K562 (cell line): ENCODE data around the gene PSMA7. TPM values are rescaled to one million over a fixed set of nuclear protein-coding genes. Genes with fewer than 3 reads are reported as not detected.
A peak's percentile ranks its signal among the peaks of the same experiment; 100 is the strongest.

Experiments
- ARNT ChIP-seq, 2 experiments: fragments of 450-650 bp; IDR thresholded peaks; 2 replicates each; pipeline ENCODE4 v1.6.1; 2016; ENCODE audit warnings: mild to moderate bottlenecking in 1 of 2
- ATF3 ChIP-seq, 2 experiments: fragments of 450-650 bp in 1 of 2; sonication (generic) in 1 of 2; formaldehyde crosslinking in 1 of 2; IDR thresholded peaks in 1 of 2; conservative IDR thresholded peaks in 1 of 2; 2 replicates each; pipeline versions ENCODE4 v1.6.1 to v1.8.1; 2016 to 2023; ENCODE audit warnings: mild to moderate bottlenecking in 2 of 2, moderate library complexity in 2 of 2, inconsistent platforms in 1 of 2, missing genetic modification reagents in 1 of 2
- BHLHE40 ChIP-seq: IDR thresholded peaks from 2 replicates; pipeline ENCODE4 v1.6.1; 2011; ENCODE audit warnings: low read length, improper control_type of control experiment
- CBFA2T2 ChIP-seq: fragments of 450-650 bp; conservative IDR thresholded peaks from 2 replicates; pipeline ENCODE4 v1.6.1; 2017; ENCODE audit warnings: mild to moderate bottlenecking
- FOXA1 ChIP-seq: fragments of 450-650 bp; IDR thresholded peaks from 2 replicates; pipeline ENCODE4 v1.6.1; 2016; ENCODE audit warnings: mild to moderate bottlenecking, borderline replicate concordance
- GABPB1 ChIP-seq: sonication (generic); formaldehyde crosslinking; IDR thresholded peaks from 2 replicates; pipeline ENCODE4 v1.8.0; 2022; ENCODE audit warnings: mild to moderate bottlenecking, missing genetic modification reagents
- ILK ChIP-seq: fragments of 450-650 bp; IDR thresholded peaks from 2 replicates; pipeline ENCODE4 v1.6.1; 2016; ENCODE audit warnings: missing genetic modification characterization, low read depth, mild to moderate bottlenecking, missing compliant biosample characterization, moderate library complexity, borderline replicate concordance
- KDM1A ChIP-seq, 2 experiments: fragments of 450-650 bp; IDR thresholded peaks; 2 replicates each; pipeline ENCODE4 v1.6.1; 2016; ENCODE audit warnings: mild to moderate bottlenecking in 2 of 2
- KLF1 ChIP-seq: fragments of 450-650 bp; IDR thresholded peaks from 2 replicates; pipeline ENCODE4 v1.6.1; 2016; ENCODE audit warnings: missing genetic modification characterization, missing compliant biosample characterization
- MYC ChIP-seq, 2 experiments: fragments of 250-450 bp in 1 of 2; sonication (Bioruptor Pico) in 1 of 2; IDR thresholded peaks; 2 replicates each; pipeline versions ENCODE4 v1.5.1 to v1.6.1; 2012 to 2021; ENCODE audit warnings: low read depth in 2 of 2, borderline replicate concordance in 1 of 2, improper control_type of control experiment in 1 of 2, low read length in 1 of 2, mild to moderate bottlenecking in 1 of 2, moderate library complexity in 1 of 2
- NBN ChIP-seq: fragments of 450-650 bp; IDR thresholded peaks from 2 replicates; pipeline ENCODE4 v1.6.1; 2016; ENCODE audit warnings: low read depth, mild to moderate bottlenecking
- SMARCA5 ChIP-seq: fragments of 450-650 bp; IDR thresholded peaks from 2 replicates; pipeline ENCODE4 v1.6.1; 2016
- SREBF2 ChIP-seq: sonication (generic); formaldehyde crosslinking; IDR thresholded peaks from 2 replicates; pipeline ENCODE4 v1.4.0; 2020; ENCODE audit warnings: mild to moderate bottlenecking, missing genetic modification reagents
- TOE1 ChIP-seq, 2 experiments: fragments of 450-650 bp in 1 of 2; sonication (generic) in 1 of 2; formaldehyde crosslinking in 1 of 2; IDR thresholded peaks; 2 replicates each; pipeline versions ENCODE4 v1.7.1 to v1.8.0; 2016 to 2022; ENCODE audit warnings: borderline replicate concordance in 2 of 2, mild to moderate bottlenecking in 2 of 2, antibody characterized with exemption in 1 of 2, inconsistent platforms in 1 of 2, low read depth in 1 of 2, missing genetic modification reagents in 1 of 2, moderate library complexity in 1 of 2
- TSC22D4 ChIP-seq: fragments of 450-650 bp; IDR thresholded peaks from 2 replicates; pipeline ENCODE4 v1.6.1; 2016; ENCODE audit warnings: missing genetic modification characterization, missing biosample characterization, control low read depth
- ZBTB1 ChIP-seq: sonication (generic); formaldehyde crosslinking; IDR thresholded peaks from 2 replicates; pipeline ENCODE4 v1.8.1; 2023; ENCODE audit warnings: missing genetic modification reagents, low read depth, mild to moderate bottlenecking, borderline replicate concordance
- ZBTB17 ChIP-seq: fragments of 450-650 bp; formaldehyde crosslinking; IDR thresholded peaks from 2 replicates; pipeline ENCODE4 v1.4.0; 2020; ENCODE audit warnings: mild to moderate bottlenecking
- ZNF395 ChIP-seq: fragments of 200-800 bp; sonication (Bioruptor generic); IDR thresholded peaks from 2 replicates; pipeline ENCODE4 v1.6.1; 2017; ENCODE audit warnings: missing genetic modification characterization, missing compliant biosample characterization
- ZNF76 ChIP-seq: fragments of 250-450 bp; sonication (Bioruptor Pico); IDR thresholded peaks from 2 replicates; pipeline ENCODE4 v1.4.0; 2020; ENCODE audit warnings: mild to moderate bottlenecking, moderate library complexity, borderline replicate concordance
- polyA plus RNA-seq, 8 experiments: library from polyadenylated mRNA; depleted of rRNA in 4 of 8; stranded (reverse) in 5 of 8; unstranded in 3 of 8; fragments of >200 nt; fragmentation: Nextera tagmentation in 2 of 8; fragmentation: Illumina TruSeq in 1 of 8; extraction: Ambion mirVana in 2 of 8; extraction: Trizol in 1 of 8; gene quantifications; 2 replicates each; pipeline versions ENCODE4 v1.2.1 to v1.2.3, GENCODE V29; 2011 to 2014; ENCODE audit warnings: inconsistent platforms in 1 of 8, missing spikeins in 1 of 8
- total RNA-seq, 7 experiments: library from RNA; depleted of rRNA in 6 of 7; stranded (reverse); fragments of >200 nt in 6 of 7; fragmentation: Illumina TruSeq in 2 of 7; extraction: Trizol in 2 of 7; gene quantifications; 2 replicates each; pipeline versions ENCODE4 v1.2.1 to v1.2.3, GENCODE V29; 2011 to 2021; ENCODE audit warnings: low replicate concordance in 1 of 7
- TF ChIP-seq, protein P1 (sequence below): fragments of 200-800 bp; sonication (Bioruptor generic); IDR thresholded peaks from 2 replicates; pipeline ENCODE4 v1.6.1; 2017; ENCODE audit warnings: missing genetic modification characterization, missing compliant biosample characterization
- TF ChIP-seq, protein P2 (sequence below): fragments of 450-650 bp; formaldehyde crosslinking; conservative IDR thresholded peaks from 2 replicates; pipeline ENCODE4 v1.4.0; 2022; ENCODE audit warnings: mild to moderate bottlenecking, missing genetic modification characterization

Gene PSMA7
- total and polyA plus RNA-seq, 9 of the 15 experiments (the other 6 are each of a cell fraction or from before 2014, with no cell fraction given): 257 to 510 (median 393) TPM

DNA sequence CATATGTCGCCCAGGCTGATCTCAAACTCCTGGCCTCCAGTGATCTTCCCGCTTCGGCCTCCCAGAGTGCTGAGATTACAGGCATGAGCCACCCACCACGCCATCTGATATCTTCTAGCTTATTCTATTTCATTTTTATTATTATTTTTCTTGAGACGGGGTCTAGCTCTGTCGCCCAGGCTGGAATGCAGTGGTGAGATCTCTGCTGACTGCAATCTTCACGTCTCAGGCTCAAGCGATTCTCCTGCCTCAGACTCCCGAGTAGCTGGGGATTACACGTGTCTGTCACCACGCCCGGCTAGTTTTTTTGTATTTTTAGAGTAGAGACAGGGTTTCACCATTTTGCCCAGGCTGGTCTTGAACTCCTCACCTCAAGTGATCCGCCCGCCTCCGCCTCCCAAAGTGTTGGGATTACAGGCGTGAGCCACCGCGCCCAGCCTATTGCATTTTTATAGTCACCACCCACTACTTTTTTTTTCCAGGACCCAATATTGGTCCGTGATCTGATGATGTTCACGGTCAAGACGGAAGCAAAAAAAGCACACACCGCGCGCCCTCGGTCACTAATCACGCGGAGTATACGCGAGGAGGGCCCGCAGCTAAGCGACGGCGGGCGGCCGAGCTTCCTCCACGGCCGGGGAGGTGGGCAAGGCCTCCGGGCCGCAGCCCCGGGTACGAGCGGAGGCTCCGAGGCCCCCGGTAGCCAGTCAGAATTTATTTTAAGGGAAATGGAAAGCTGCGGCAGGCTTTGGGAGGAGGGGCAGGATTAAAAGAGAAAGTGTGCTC, 22.0 kb downstream of the PSMA7 start (continued):
- peak; percentile 54; the same call in 1 of the 2 replicates for TF ChIP-seq ZBTB1 (CRISPR knock-in tag)
- 0 out of 2 replicates have a peak, but pooled peaks have one; percentile 47 for TF ChIP-seq NBN
- 0 out of 2 replicates have a peak, but pooled peaks have one; percentile 48 for TF ChIP-seq ZNF395 (CRISPR knock-in tag)
- TF ChIP-seq ATF3 (IDR thresholded peaks at IDR 0.05): peak; percentile 22; the same call in 1 of the 2 replicates
- TF ChIP-seq ATF3 (CRISPR knock-in tag; conservative IDR thresholded peaks at IDR 0.05): no peak
- no peak for TF ChIP-seq SREBF2 (CRISPR knock-in tag)
- 0 out of 2 replicates have a peak, but pooled peaks have one; percentile 27 for TF ChIP-seq TOE1 (IDR thresholded peaks at IDR 0.05; ENCODE audit: borderline replicate concordance)
- no peak for TF ChIP-seq TOE1 (CRISPR knock-in tag; IDR thresholded peaks at IDR 0.05; ENCODE audit: borderline replicate concordance, low read depth)
- no peak for TF ChIP-seq SMARCA5
- 0 out of 2 replicates have a peak, but pooled peaks have one; percentile 10 for TF ChIP-seq GABPB1 (CRISPR knock-in tag)
- no peak for TF ChIP-seq FOXA1
- no peak for TF ChIP-seq TSC22D4 (tag)
- TF ChIP-seq, protein P1, sequence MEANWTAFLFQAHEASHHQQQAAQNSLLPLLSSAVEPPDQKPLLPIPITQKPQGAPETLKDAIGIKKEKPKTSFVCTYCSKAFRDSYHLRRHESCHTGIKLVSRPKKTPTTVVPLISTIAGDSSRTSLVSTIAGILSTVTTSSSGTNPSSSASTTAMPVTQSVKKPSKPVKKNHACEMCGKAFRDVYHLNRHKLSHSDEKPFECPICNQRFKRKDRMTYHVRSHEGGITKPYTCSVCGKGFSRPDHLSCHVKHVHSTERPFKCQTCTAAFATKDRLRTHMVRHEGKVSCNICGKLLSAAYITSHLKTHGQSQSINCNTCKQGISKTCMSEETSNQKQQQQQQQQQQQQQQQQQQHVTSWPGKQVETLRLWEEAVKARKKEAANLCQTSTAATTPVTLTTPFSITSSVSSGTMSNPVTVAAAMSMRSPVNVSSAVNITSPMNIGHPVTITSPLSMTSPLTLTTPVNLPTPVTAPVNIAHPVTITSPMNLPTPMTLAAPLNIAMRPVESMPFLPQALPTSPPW (CRISPR knock-in tag): no peak
- peak; percentile 24 to 76; a peak in 3 of 4 replicates for TF ChIP-seq KDM1A (IDR thresholded peaks at IDR 0.05)
- TF ChIP-seq ZNF76: no peak
- TF ChIP-seq CBFA2T2: no peak
- no peak for TF ChIP-seq BHLHE40
- TF ChIP-seq ARNT (IDR thresholded peaks at IDR 0.05): 0 out of 4 replicates have a peak, but pooled peaks of 1 of the 2 experiments have one; percentile 38
- TF ChIP-seq MYC (IDR thresholded peaks at IDR 0.05; ENCODE audit: low read depth, low read length): no peak
- TF ChIP-seq MYC (CRISPR knock-in tag; IDR thresholded peaks at IDR 0.05; ENCODE audit: borderline replicate concordance, low read depth): 0 out of 2 replicates have a peak, but pooled peaks have one; percentile 63
- TF ChIP-seq ILK (tag): no peak
- TF ChIP-seq, protein P2, sequence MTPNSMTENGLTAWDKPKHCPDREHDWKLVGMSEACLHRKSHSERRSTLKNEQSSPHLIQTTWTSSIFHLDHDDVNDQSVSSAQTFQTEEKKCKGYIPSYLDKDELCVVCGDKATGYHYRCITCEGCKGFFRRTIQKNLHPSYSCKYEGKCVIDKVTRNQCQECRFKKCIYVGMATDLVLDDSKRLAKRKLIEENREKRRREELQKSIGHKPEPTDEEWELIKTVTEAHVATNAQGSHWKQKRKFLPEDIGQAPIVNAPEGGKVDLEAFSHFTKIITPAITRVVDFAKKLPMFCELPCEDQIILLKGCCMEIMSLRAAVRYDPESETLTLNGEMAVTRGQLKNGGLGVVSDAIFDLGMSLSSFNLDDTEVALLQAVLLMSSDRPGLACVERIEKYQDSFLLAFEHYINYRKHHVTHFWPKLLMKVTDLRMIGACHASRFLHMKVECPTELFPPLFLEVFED (CRISPR knock-in tag): no peak
- no peak for TF ChIP-seq ZBTB17 (CRISPR knock-in tag)
- no peak for TF ChIP-seq KLF1 (tag)
